GM21528 (cell line): Measurements from ENCODE around the gene C2CD2.

Experiments used
- ATAC-seq: cut with Tn5 transposase; IDR thresholded peaks from one replicate; pipeline ENCODE4 v1.9.1; 2021; ENCODE audit warnings: mild to moderate bottlenecking, moderate library complexity; ENCODE audit not compliant: unreplicated experiment, low FRiP score

C2CD2 gene

GRCh38 chr21:41939391-41939790 is 14.4 kb downstream of the C2CD2 start:
- ATAC-seq = no peak

GRCh38 chr21:41933313-41934079 is 20.3 kb downstream of the C2CD2 start:
- ATAC-seq = no peak

- ATAC-seq = no peak
Observed at GRCh38 chr21:41932576-41933312, 21.1 kb downstream of the C2CD2 start.

DNA sequence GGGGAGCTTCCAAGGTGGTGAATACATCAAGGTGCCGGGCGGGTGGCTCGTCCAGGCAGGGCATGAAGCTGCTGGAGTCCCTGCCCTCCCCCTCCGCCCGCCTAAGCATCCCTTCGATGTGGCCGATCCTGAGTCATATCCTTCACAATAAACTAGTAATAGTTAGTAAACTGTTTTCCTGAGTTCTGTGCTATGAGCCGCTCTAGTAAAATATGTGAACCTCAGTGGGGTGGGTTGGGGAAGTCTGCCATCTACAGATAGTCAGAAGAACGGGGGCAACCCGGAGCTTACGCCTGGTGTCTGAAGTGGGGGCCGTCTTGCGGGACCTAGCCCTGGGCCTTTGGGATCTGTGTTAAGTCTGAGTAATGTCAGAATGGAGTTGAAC is 21.6 kb downstream of the C2CD2 start:
- ATAC-seq = no peak

GRCh38 chr21:41931041-41931451 is 22.8 kb downstream of the C2CD2 start:
- no peak for ATAC-seq

GRCh38 chr21:41929248-41929647 is 24.6 kb downstream of the C2CD2 start:
- no peak for ATAC-seq

GRCh38 chr21:41928621-41929220 is 25.1 kb downstream of the C2CD2 start:
- no peak for ATAC-seq

- no peak for ATAC-seq
Observed at GRCh38 chr21:41927727-41928409, 25.9 kb downstream of the C2CD2 start.

GRCh38 chr21:41926807-41927171 is 27.0 kb downstream of the C2CD2 start:
- no peak for ATAC-seq

- ATAC-seq = no peak
Observed at GRCh38 chr21:41926117-41926806, 27.6 kb downstream of the C2CD2 start.

- no peak for ATAC-seq
Observed at GRCh38 chr21:41925767-41926116, 28.1 kb downstream of the C2CD2 start.

DNA sequence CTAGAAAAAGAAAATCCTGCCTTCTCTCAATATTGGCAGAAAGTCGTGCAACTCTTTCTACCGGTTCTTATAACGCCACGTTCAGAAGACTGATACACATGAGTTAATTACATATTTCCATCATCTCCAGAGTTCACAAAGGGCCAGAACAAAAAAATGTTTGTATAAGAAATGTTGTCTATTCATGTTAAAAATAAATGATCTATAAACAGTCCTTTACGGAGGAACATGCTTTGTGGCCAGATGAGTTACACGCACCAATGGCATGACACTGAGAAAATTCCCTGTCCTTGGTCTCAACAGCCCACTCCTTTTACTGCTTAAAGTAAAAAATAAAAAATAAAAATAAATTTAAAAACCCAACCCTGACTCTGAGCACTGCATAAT is 29.5 kb downstream of the C2CD2 start:
- no peak for ATAC-seq

DNA sequence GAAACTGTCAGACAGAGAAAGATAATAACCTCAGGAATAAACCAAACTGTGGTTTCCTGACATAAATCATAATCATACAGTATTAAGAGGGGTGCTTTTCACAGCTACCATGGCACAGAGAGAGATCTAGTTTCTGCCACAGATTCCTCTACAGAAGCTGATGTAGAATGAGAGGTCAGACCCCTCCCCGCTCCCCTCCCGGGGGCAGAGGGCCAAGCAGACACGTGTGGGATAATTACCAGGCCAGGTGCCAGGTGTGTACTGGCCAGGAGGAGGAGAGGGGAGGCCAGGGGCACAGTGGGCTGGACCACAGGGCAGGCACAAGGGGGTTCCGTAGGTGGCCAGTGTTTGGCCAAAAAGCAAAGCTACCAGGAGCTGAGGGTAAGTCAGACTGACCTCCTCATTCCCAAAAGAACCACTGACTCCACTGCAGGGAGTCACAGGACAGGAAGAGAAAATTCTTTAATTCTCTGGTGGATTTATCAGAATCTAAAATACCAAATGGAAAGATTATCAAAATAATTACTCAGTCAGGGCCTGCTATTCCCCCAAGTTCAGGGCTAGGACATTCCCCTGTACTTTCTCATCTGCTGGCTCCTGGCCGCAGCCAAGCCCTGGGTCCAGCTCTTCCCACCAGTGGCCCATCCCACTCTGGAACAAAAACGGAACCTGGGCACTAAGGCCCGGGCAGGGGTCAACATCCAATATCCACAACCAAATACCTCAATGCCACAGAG is 30.0 kb downstream of the C2CD2 start:
- no peak for ATAC-seq

- ATAC-seq = no peak
Observed at GRCh38 chr21:41923186-41923585, 30.6 kb downstream of the C2CD2 start.

- ATAC-seq = no peak
Observed at GRCh38 chr21:41921021-41921420, 32.8 kb downstream of the C2CD2 start.

GRCh38 chr21:41920476-41920875 is 33.3 kb downstream of the C2CD2 start:
- ATAC-seq = no peak

DNA sequence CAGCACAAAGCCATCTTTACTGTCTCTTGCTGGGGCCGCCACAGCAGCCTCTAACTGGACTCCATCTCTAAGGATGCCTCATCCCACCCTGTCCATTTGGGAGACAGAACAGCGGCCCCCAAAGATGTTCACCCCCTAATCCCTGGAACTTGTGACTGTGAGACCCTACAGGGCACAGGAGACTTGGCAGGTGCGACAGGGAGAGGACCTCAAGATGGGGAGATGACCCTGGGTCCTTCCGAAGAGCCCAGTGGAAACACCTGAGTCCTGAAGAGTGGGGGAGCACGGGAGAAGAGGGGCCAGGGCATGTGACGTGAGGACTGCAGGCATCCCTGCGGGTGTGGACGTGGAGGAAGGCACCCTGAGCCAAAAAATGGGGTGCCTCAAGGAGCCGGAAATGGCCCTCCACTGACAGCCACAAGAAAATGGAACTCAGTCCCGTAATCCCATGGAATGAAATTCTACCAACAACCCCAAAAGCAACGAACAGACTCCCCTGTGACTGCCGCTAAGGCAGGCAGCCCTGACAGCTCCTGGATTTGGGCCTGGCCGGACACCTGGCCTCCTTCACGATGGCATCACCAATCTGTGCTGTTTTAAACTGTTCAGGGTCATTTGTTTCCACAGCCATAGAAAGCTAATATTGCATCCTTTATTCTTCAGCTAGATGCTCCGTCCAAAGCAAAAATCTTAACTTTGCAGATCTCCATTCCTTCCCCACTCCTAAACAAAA is 34.0 kb downstream of the C2CD2 start:
- ATAC-seq = no peak

DNA sequence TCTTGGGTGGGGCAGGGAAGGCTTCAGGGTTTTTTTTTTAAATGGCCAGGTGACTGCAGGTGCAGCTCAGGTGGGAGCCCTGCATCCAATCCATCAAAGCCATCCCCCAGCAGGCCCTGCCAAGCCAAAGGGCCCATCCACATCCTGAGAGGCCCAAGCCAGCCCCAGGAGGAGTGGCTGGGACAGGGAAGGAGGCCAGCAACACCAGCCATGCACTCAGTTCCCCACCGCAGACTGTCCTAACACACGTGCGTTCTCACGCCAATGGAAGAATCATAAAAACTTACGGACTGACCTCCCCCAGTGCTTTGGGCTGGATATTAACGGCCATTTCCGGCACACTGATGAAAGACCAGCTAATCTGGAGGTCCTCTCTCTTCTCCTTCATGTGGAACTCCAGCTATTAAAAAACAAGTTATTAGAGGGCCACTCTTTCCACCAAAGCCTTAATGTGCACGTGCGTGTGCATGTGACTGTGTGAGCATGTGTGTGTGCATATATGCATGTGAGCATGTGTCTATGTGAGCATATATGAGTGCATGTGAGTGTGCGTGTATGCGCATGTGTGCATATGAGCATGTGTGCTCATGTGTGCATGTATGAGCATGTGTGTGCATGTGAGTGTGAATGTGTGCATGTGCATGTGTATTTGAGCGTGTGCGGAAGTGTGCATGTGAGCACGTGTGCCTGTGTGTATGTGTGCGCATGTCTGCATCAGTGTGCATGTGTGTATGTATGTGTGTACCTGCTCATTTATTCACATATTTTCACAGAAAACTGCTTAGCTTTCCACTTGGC is 35.1 kb downstream of the C2CD2 start:
- no peak for ATAC-seq

GRCh38 chr21:41917531-41917930 is 36.3 kb downstream of the C2CD2 start:
- no peak for ATAC-seq
